NCI-H1092 (cell line): Measurements from ENCODE around the gene SEMA6B.
"Not testable (repeated sequence)": the region's sequence is repeated elsewhere in the genome, so short reads cannot be mapped to it uniquely, and the experiment has no call there.

ENCODE experiments used
- DNase-seq: peaks from one replicate; lab custom pipeline; 2025; lab: John Stamatoyannopoulos, UW

The SEMA6B gene

GRCh38 chr19:4547303-4548237 is 11.9 kb downstream of the SEMA6B start:
- peak; percentile 30 for DNase-seq

DNA sequence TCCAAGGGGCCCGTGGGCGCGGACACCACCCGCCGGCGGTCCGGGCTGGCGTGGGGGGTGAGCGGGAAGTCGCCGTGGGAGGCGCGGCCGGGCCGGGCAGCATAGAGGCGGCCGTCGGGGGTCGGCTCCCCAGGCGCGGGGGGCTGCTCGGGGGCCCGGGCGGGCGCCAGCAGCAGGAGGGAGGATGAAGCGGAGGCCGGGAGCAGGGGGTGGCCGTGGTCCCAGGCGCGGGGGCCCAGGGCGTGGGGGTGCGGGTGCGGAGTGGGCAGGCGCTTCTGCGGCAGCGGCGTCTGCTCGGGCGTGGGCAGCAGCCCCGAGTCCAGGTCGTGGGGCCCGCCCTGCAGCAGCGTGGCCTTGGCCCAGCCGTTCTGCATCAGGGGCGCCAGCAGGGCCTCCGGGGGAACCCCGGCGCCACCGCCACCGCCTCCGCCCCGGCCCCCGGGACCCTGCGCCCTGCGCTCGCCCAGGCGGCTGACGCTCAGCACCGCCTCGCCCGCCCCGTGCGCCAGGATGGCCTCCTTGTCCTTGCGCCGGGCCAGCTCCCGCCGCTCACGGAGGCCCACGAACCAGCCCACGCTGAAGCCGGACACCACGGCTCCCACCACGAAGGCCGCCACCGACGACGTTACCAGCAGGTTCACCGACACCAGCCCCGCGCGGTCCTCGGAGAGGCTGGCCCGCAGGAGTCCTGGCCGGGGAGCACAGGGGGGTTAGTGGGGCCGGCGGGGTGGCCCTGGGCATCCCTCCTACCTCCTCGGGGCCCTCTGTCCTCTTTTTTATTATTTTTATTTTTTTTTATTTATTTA is 15.4 kb downstream of the SEMA6B start:
- no peak for DNase-seq

DNA sequence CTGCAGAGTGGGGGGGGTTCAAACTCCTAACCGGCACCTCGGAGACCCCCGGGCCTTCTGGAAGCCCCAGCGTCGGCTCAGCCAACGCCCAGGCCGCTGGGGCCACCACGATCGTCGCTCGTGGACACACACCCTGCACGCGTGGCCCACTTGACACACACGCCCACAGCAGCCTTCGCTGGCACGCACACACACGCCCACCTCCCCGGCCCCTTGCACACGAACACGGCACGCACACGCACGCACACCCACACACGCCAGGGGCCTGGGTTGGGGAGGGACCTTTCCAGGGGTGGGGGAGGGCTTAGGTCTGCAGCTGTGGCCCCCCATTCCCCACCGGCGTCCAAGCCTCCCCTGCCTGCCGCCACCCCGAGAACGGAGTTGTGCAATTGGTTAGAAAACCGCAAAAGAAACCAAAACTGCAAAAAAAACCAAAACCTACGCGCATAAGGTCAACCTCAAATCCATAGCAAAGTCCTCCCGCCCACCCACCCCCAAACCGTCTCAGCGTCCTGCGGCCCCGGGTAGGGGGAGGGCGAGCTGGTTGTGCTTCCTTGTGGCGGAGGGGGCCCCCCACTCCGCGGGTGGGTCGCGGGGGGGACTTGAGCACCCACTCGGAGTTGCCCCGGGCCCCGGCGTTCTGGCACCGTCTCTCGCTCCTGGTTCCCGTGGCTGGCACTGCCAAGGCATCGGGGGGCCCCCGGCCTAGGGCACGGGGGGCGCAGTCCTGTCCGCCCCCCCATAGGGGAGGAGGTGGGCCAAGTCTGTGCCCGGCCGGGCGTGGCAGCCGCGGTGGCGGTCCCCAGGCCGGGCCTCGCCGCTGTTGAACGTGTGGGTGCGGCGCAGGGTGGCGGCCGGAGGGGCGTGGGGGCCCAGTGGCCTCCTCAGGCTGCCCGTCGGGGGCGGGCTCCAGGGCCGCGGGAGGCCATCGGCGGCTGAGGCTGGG is 16.3 kb downstream of the SEMA6B start:
- DNase-seq, result no peak

DNA sequence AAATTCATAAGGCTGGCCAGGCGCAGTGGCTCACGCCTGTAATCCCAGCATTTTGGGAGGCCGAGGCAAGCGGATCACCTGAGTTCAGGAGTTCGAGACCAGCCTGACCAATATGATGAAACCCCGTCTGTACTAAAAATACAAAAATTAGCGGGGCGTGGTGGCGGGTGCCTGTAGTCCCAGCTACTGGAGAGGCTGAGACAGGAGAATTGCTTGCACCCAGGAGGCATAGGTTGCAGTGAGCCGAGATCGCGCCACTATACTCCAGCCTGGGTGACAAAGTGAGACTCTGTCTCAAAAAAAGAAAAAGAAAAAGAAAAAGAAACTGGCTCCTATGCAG is 17.7 kb downstream of the SEMA6B start:
- not testable (repeated sequence) for DNase-seq

DNA sequence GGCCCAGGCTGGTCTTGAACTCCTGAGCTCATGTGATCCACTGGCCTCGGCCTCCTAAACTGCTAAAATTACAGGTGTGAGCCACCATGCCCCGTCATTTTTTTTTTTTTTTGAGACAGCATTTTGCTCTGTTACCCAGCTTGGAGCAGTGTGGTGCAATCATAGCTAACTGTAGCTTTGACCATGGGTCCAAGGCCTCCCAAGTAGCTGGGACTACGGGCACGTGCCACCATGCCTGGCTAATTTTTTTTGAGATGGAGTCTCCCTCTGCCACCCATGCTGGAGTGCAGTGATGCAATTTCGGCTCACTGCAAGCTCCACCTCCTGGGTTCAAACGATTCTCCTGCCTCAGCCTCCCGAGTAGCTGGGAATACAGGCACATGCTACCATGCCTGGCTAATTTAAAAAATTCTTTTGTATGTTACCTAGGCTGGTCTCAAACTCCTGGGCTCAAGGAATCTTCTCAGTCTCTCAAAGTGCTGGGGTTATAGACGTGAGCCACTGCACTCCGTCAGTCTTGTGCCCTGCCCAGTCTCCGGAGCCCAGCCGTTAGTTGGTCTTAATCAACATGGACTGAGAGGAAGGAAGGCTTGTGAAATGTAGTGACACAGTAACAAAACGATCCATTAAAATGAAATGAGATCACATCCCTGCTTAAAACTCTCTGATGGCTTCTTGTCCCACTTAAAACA is 18.2 kb downstream of the SEMA6B start:
- DNase-seq, result no peak

GRCh38 chr19:4539693-4540581 is 19.5 kb downstream of the SEMA6B start, which contains the start of gene LRG1:
Gene LRG1 (minus strand): TSS chr19:4540036. CDS start chr19:4540013, 23 bp downstream.
- DNase-seq, result no peak

DNA sequence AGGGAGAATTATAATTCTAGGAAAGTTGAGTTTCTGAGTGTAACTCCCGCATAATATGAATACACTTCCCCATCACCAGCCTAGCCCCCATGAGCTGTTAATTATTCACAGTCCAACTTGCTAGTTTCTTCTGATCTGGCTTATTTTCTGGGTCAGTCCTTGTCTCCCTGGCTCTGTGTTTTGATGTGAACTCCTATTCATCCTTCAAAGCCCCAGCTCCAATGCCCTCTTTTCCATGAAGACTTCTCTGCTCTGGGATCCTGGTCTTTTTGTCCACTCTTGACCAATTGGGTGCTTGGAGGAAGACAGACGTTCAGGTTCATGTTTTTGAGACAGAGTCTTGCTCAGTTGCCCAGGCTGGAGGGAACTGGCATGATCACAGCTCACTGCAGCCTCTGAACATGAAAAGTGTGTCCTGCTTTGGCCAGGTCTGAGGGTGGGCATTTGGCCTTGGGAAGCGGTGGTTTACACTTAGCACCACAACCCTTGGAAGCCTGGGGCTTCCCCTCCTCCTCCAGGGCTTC is 20.3 kb downstream of the SEMA6B start:
- no peak for DNase-seq

DNA sequence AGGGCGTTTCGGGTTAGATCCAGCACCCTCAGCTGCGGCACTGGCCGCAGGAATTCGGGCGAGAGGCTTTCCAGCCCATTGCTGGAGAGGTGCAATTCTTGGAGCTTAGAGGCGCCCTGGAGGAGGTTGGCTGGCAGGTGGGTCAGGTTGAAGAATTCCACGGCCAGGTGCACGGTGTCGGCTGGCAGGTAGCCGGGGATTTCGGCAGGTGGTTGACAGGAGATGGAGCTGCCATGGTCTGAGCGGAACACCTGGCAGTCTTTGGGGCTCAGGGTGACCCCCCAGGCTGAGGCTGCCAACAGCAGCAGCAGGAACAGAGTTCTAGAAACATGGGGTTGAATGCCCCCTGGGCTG is 20.9 kb downstream of the SEMA6B start:
- DNase-seq, result no peak

DNA sequence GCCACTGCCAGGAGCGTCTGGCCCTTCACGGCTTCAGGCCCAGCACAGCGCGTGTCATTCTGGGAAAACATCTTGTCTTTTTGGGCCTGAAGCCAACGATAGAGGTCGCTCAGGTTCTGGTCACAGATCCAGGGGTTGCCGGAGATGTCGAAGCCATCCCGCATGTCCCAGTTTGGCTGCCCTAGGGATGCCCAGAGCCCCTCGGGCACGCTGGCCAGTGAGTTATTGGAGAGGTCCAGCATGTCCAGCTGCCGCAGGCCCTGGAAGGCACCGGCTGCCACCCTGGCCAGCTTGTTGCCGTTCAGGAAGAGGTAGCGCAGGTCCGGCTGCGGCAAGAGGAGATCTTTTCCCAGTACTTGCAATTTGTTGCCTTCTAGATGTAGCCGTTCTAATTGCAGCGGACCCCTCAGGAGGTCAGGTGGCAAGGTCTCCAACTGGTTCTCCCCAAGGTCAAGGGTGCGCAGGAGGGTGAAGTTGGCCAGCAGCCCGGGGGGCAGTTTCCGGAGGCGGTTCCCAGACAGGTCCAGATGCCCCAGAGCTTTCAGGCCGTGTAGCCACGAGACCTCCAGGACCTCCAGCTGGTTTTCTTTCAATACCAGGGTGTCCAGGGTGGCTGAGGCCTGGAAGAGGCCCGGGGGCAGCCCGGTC is 21.4 kb downstream of the SEMA6B start:
- no peak for DNase-seq

DNA sequence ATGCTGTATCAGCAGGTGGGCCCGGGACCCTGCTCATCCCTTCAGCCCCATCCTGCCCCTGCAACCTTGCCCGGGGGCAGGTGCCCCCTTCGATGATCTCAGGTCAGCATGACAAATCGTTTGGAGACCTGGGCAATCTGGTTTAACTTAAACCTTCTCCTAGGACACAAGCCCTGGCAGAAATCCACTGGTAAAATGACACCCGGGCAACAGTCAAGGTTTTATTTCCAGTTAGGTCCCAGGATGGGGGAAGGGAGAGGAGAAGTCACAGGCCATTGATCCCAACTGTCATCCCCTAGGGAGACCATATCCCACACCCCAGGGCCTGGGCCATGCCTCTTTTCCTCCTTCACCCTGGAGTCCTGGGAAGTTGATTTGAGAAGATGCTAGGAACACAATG is 22.7 kb downstream of the SEMA6B start:
- no peak for DNase-seq

- peak; percentile 66 for DNase-seq
Observed at GRCh38 chr19:4534836-4535658, 24.4 kb downstream of the SEMA6B start, which contains the start of gene PLIN5. Gene PLIN5 (minus strand): TSS chr19:4535224. CDS start chr19:4534074, 1,150 bp downstream.

DNA sequence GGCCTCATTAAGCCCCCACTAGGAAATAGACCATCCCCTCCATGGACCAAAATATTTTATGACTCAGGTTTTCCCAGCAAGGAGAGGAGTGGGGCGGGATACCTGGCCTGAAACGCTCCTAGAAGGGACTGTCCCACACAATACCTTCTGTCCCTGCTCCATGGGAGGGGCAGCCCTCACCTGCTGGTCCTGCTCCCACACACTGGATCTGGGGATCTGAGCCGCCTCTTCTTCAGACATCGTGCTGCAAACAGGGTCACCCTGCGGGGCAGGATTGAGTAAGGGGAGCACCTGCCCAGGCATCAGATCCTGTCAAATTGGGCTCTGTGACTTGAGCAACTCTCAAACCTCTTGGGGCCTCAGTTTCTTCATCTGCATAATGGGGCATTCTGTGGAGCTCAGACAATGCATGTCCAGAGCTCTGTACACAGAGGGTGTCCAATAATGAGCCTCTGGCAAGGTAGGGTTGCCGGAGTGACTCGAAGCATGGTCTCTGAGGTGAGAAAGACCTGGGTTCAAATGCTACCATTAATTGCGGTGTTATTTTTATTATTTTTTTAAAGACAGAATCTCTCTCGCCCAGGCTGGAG is 25.6 kb downstream of the SEMA6B start:
- DNase-seq, result no peak

- DNase-seq, result no peak
Observed at GRCh38 chr19:4533334-4533733, 26.1 kb downstream of the SEMA6B start.

DNA sequence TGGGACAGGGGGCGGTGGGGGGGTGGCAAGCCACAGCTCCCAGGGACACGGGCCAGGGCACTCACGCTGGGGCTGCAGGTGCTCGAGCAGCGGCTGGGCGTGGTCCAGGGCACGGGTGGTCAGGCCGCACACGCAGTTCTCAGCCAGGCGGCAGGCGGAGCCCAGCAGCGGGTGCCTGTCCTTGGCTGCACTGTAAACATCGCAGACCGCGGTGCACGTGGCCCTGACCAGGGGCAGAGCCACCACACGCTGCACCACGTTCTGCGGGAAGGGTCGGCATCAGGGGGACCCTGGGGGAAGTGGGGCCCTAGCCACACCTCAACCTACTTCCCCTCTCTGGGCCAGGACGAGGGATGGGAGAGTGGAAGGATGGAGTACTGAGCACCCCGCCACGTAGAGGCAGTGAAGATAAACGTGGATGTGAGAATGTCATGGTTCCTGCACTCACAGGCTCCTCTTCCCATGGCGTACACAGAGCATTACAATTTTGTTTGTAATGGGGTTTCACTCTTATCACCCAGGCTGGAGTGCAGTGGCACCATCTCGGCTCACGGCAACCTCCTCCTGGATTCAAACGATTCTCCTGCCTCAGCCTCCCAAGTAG is 27.8 kb downstream of the SEMA6B start:
- DNase-seq, result no peak

DNA sequence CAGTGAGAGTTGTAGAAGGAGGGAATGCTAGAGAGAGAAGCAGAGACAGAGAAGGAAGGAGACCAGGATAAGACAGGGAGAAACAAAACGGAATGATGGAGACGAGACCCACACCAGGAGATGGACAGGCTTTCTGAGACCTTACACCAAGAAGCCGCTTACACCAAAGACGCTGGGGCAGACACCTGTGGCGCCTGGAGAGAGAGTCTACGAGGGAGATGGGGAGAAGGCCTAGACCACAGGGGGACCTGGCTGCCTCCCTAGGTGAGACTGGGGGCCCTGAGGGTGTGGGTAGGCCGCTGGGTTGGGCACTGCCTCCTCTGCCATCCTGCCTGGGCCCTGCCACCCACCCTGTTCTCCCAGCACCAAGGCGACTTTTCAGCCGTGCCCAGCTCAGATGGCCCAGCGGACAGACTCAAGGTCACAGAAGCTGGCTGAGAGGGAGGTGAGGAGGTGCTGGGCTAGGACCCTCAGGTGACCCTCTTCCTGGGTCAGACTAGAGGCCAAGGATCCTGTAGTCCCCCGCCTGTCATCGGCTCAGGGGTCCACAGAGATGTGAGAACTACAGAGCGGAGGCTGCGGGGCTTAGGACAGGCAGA is 29.5 kb downstream of the SEMA6B start:
- no peak for DNase-seq

- DNase-seq, result no peak
Observed at GRCh38 chr19:4528843-4529242, 30.6 kb downstream of the SEMA6B start.

GRCh38 chr19:4527377-4527776 is 32.1 kb downstream of the SEMA6B start:
- not testable (repeated sequence) for DNase-seq
